NB4 (cell line): ENCODE data around the gene TFR2.

Experiments used
- CTCF ChIP-seq: IDR thresholded peaks from one replicate; pipeline ENCODE4 v1.5.1; 2012; ENCODE audit warnings: low read depth, low read length
- POLR2A ChIP-seq: IDR thresholded peaks from 2 replicates; pipeline ENCODE4 v1.6.1; 2011; ENCODE audit warnings: mild to moderate bottlenecking; ENCODE audit not compliant: insufficient read length; ENCODE audit errors: extremely low read depth
- TF ChIP-seq, protein P1 (sequence below): IDR thresholded peaks from 2 replicates; pipeline ENCODE4 v1.6.1; 2011; ENCODE audit warnings: low read depth, low read length

DNA sequence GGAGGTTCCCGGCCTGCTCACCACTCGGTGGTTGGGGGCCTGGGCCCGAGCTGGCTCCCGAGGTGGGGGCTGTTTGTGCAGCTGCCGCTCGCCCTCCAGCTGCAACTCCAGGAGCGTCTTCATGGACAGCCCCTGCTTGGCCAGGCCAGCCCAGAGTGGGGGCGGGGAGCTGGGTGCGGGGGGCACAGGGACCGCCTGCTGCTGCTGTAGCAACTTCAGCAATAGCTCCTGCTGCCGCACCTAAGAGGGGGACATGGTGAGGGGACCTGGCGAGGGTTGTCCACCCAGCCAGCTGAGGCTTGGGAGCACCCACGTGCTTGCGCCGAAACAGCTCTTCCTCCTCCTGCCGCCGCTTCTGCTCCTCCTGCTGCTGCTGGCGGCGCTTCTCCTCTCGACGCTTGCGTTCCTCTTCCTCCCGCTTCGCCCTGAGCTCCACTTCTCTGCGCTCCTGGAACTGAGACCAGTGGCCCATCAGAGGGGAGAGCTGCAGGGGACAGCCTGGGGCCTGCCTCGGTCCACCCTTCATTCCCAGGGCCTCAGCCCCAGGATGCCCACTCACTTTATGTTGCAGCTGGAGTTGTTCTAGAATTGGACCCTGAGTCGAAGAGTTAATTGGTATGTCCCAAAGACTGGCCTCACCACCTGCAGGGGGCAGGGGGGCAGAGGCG, 41.8 kb upstream of the TFR2 start:
- TF ChIP-seq CTCF (no peak), POLR2A (no peak)
- TF ChIP-seq, protein P1, sequence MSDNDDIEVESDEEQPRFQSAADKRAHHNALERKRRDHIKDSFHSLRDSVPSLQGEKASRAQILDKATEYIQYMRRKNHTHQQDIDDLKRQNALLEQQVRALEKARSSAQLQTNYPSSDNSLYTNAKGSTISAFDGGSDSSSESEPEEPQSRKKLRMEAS: no peak
